Endothelial cell of umbilical vein (primary cell): ENCODE results near the gene DNAH1. TPM values are rescaled to one million over a fixed set of nuclear protein-coding genes. Genes with fewer than 3 reads are reported as not detected.

Experiments used
- BruUV-seq: library from RNA; stranded (reverse); fragments of 400-500 nt; replicated peaks from 2 replicates; lab custom pipeline; 2021; lab: Mats Ljungman, UMichigan
- CTCF ChIA-PET: fragments of 300-600, 350-600 bp; sonication (Branson Sonifier 250); formaldehyde crosslinking; loops from one replicate; lab custom pipeline; 2021; ENCODE audit warnings: antibody characterized with exemption, inconsistent platforms; lab: Charles Lee
- POLR2A ChIA-PET: fragments of 300-600, 350-600 bp; sonication (Branson Sonifier 250); formaldehyde crosslinking; loops from one replicate; lab custom pipeline; 2021; ENCODE audit warnings: antibody characterized with exemption, inconsistent platforms; lab: Charles Lee
- DNase-seq: peaks from one replicate; pipeline ENCODE4 v3.0.0-alpha.2; 2011; ENCODE audit warnings: low read depth, low spot score
- FAIRE-seq: peaks from 2 replicates; lab custom pipeline; 2011; peaks lifted over from hg19 to GRCh38; lab: Jason Lieb, UNC
- H2AFZ ChIP-seq: 2 replicates; pipeline ENCODE4 v1.6.0; 2012; ENCODE audit warnings: low read depth, low read length, control low read depth, inconsistent platforms
- H3K27ac ChIP-seq: 2 replicates; pipeline ENCODE4 v1.5.1; 2011; ENCODE audit warnings: low read depth, mild to moderate bottlenecking, control low read depth, low read length, moderate library complexity; ENCODE audit not compliant: insufficient read depth
- H3K27me3 ChIP-seq, 2 experiments: 2 replicates each; pipeline versions ENCODE4 v1.6.0 to v1.6.1; 2011; ENCODE audit warnings: low read length in 2 of 2, mixed read lengths in 1 of 2; ENCODE audit not compliant: control insufficient read depth in 2 of 2, insufficient read depth in 2 of 2
- H3K36me3 ChIP-seq, 2 experiments: 2 replicates in 1 of 2; 3 replicates in 1 of 2; pipeline ENCODE4 v1.5.1; 2011; ENCODE audit warnings: low read length in 2 of 2, mild to moderate bottlenecking in 1 of 2, moderate library complexity in 1 of 2; ENCODE audit not compliant: control insufficient read depth in 2 of 2, insufficient read depth in 2 of 2; ENCODE audit errors: extremely low read depth in 1 of 2
- H3K4me1 ChIP-seq: 3 replicates; pipeline ENCODE4 v1.5.1; 2011; ENCODE audit warnings: mild to moderate bottlenecking, low read length; ENCODE audit not compliant: control insufficient read depth, insufficient read depth; ENCODE audit errors: extremely low read depth
- H3K4me2 ChIP-seq: 2 replicates; pipeline ENCODE4 v1.6.1; 2011; ENCODE audit warnings: low read length, control low read depth, mixed read lengths; ENCODE audit not compliant: insufficient read depth
- H3K4me3 ChIP-seq, 3 experiments: fragments of 200-600 bp in 1 of 3; sonication (generic), shearing (Covaris generic) in 1 of 3; replicated peaks in 1 of 3; 2 replicates each; pipeline ENCODE4 v1.5.1; 2011 to 2016; ENCODE audit warnings: control low read depth in 3 of 3, low read length in 3 of 3, mild to moderate bottlenecking in 2 of 3, inconsistent platforms in 1 of 3, low read depth in 1 of 3, moderate library complexity in 1 of 3; ENCODE audit not compliant: insufficient read depth in 1 of 3
- H3K79me2 ChIP-seq: 2 replicates; pipeline ENCODE4 v1.6.0; 2012; ENCODE audit warnings: low read length, inconsistent platforms; ENCODE audit not compliant: control insufficient read depth, insufficient read depth
- H3K9ac ChIP-seq: replicated peaks from 2 replicates; pipeline ENCODE3; 2011; ENCODE audit warnings: low read length, control low read depth; ENCODE audit not compliant: insufficient read depth; ENCODE audit errors: extremely low read depth
- H3K9me1 ChIP-seq: replicated peaks from 3 replicates; pipeline ENCODE4 v1.6.0; 2011; ENCODE audit warnings: mild to moderate bottlenecking, low read length; ENCODE audit not compliant: control insufficient read depth, insufficient read depth; ENCODE audit errors: extremely low read depth
- H3K9me3 ChIP-seq: replicated peaks from 2 replicates; pipeline ENCODE4 v1.5.1; 2012; ENCODE audit warnings: low read length, inconsistent platforms; ENCODE audit not compliant: control insufficient read depth, insufficient read depth
- H4K20me1 ChIP-seq: replicated peaks from 2 replicates; pipeline ENCODE3; 2011; ENCODE audit warnings: mild to moderate bottlenecking, low read length; ENCODE audit not compliant: control insufficient read depth, insufficient read depth; ENCODE audit errors: extremely low read depth
- CTCF ChIP-seq, 2 donors: IDR thresholded peaks; 1 replicate in 1 of 2; 2 replicates in 1 of 2; pipeline ENCODE4 v1.5.1; 2011; ENCODE audit warnings: low read length in 2 of 2, mild to moderate bottlenecking in 2 of 2, moderate library complexity in 2 of 2, control low read depth in 1 of 2, inconsistent platforms in 1 of 2, low read depth in 1 of 2; ENCODE audit not compliant: insufficient read depth in 1 of 2; ENCODE audit errors: extremely low read depth in 1 of 2
- EZH2 ChIP-seq: IDR thresholded peaks from 2 replicates; pipeline ENCODE4 v1.6.1; 2012; ENCODE audit warnings: borderline replicate concordance, low read depth, mild to moderate bottlenecking, moderate library complexity, low read length, inconsistent platforms; ENCODE audit not compliant: severe bottlenecking
- FOS ChIP-seq: IDR thresholded peaks from 2 replicates; pipeline ENCODE4 v1.6.1; 2011; ENCODE audit warnings: mild to moderate bottlenecking, low read length, moderate library complexity, borderline replicate concordance; ENCODE audit not compliant: insufficient read depth
- GATA2 ChIP-seq: IDR thresholded peaks from 2 replicates; pipeline ENCODE4 v1.7.0; 2011; ENCODE audit warnings: low read depth, mild to moderate bottlenecking, moderate library complexity, mixed read lengths, low read length; ENCODE audit not compliant: insufficient read length, insufficient read depth
- JUN ChIP-seq: IDR thresholded peaks from 2 replicates; pipeline ENCODE4 v1.6.1; 2011; ENCODE audit warnings: borderline replicate concordance, low read depth; ENCODE audit not compliant: insufficient read length, insufficient read depth
- MAX ChIP-seq: IDR thresholded peaks from 2 replicates; pipeline ENCODE4 v1.6.1; 2011; ENCODE audit not compliant: insufficient read depth, insufficient read length
- MYC ChIP-seq: IDR thresholded peaks from one replicate; pipeline ENCODE4 v1.6.1; 2011; ENCODE audit warnings: mild to moderate bottlenecking, low read depth, low read length
- POLR2A ChIP-seq: IDR thresholded peaks from 2 replicates; pipeline ENCODE4 v1.6.1; 2012; ENCODE audit warnings: low read depth, mild to moderate bottlenecking, control low read depth, low read length
- POLR2AphosphoS5 ChIP-seq: IDR thresholded peaks from 2 replicates; pipeline ENCODE4 v1.6.1; 2012; ENCODE audit warnings: low read depth, mild to moderate bottlenecking, control low read depth, low read length, moderate library complexity; ENCODE audit not compliant: insufficient read depth
- dilution Hi-C: fragments of 300-500 bp; cut with MboI; formaldehyde crosslinking; loops from one replicate; pipeline ENCODE4 v1.15.0; 2019; ENCODE audit warnings: low sequenced_read_pairs; ENCODE audit not compliant: extremely low pct_ligation_motif_present
- intact Hi-C: fragments of 100-400 bp; cut with micrococcal nuclease; formaldehyde crosslinking; loops from one replicate; pipeline ENCODE4 v1.10.0; 2022
- polyA plus RNA-seq, 4 experiments: library from polyadenylated mRNA; depleted of rRNA in 3 of 4; stranded (reverse) in 3 of 4; unstranded in 1 of 4; fragments of >200 nt; gene quantifications; 2 replicates each; pipeline versions ENCODE4 v1.2.1 to v1.2.3, GENCODE V29; 2011 to 2012; ENCODE audit warnings: missing spikeins in 1 of 4
- total RNA-seq: library from RNA; stranded (reverse); gene quantifications from 2 replicates; pipeline ENCODE4 v1.2.3, GENCODE V29; 2021

Gene DNAH1
- total and polyA plus RNA-seq, 2 donors (not counting 3 experiments of a cell fraction or from before 2014, with no cell fraction given): 5.8 to 6.0 TPM

DNA sequence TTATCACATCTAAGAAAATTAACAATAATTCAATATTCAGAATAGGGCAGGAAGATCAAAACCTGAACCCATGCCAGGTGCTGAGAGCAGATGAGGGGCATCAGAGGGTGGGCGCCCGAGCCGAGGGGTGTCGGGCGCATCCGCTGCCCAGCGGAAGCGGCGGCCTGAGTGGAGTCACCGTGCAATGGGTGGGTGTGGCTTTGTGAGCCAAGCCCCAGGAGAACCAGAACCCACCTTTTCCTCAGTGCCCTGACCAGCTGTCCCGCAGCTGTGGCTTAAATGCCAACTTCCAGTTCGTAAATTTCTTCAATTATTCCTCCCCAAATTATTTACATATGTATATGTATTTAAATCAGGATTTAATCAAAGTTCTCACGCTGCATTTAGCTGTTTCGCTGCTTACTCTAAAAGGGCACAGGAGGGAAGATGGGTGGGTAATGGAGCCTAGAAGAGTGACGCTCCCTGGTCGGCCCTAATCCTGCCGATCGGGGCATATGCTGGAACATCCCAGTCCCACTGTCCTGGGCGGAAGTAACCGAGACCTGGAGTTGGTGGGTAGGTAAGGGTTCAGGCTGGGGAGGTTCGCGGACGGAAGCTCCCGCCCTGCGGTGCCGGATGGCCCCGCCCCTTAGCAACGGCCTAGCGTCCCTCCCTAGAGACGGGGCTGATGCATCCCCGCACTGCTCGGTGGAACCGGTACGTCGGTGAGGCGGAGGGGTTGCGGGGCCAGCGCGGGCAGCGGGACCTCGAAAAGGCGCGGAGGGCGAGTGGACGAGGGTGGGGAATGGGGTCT lies 1.3 kb downstream of the DNAH1 start:
- no peaks in the 10 kb centered on the region for H3K27me3 ChIP-seq
- no peaks in the 10 kb centered on the region for H4K20me1 ChIP-seq
- TF ChIP-seq POLR2A (no peak), EZH2 (no peak), MYC (no peak), FOS (no peak), JUN (no peak), GATA2 (no peak), POLR2AphosphoS5 (no peak), CTCF (IDR thresholded peaks at IDR 0.05; ENCODE audit: extremely low read depth in 1 of 2, insufficient read depth in 1 of 2, low read depth in 1 of 2, low read length in 2 of 2) (no peak), MAX (no peak)
- BruUV-seq: no TSS peak
- intact Hi-C loops (no loop called here), dilution Hi-C loops (no loop called here)
- no peaks in the 10 kb centered on the region for H3K9me3 ChIP-seq
- no peaks in the 10 kb centered on the region for H3K79me2 ChIP-seq
- H2AFZ ChIP-seq: peak overlapping the region; percentile 65
- FAIRE-seq (peak; percentile 87), DNase-seq (peak; percentile 43)
- peak overlapping the region; percentile 58 for H3K4me2 ChIP-seq
- POLR2A ChIA-PET: interaction anchor here (0.6 kb wide), 1 partner anchor 409 kb away, joined by 12 read pairs; no protein-coding TSS in a partner anchor
- no peaks in the 10 kb centered on the region for H3K9me1 ChIP-seq
- H3K36me3 ChIP-seq: no peaks in the 10 kb centered on the region
- peak overlapping the region in 2 of 3 experiments; percentile 24 to 42 for H3K4me3 ChIP-seq
- CTCF ChIA-PET: interaction anchor here (1.0 to 1.4 kb wide), 5 partner anchors 15 to 97 kb away, joined by 3 to 9 read pairs (median 5); no protein-coding TSS in a partner anchor
- peaks cover 19% of the 10 kb centered on the region for H3K4me1 ChIP-seq
- H3K9ac ChIP-seq: no peak overlapping the region
- no peak overlapping the region for H3K27ac ChIP-seq
